B cell (primary cell): ENCODE data around the gene CAMKK2. TPM values are rescaled to one million over a fixed set of nuclear protein-coding genes. Genes with fewer than 3 reads are reported as not detected.
"Not testable (repeated sequence)": the region's sequence is repeated elsewhere in the genome, so short reads cannot be mapped to it uniquely, and the experiment has no call there.

ENCODE experiments used
- ATAC-seq: fragments of 200-7000 bp; cut with Tn5 transposase; one replicate; pipeline ENCODE4 v1.10.0; 2021; ENCODE audit warnings: low read depth, mild to moderate bottlenecking, moderate number of reproducible peaks, moderate library complexity
- CTCF ChIA-PET: fragments of 350-600 bp; sonication (Branson Sonifier 250); formaldehyde crosslinking; loops from one replicate; lab custom pipeline; 2021; ENCODE audit warnings: antibody characterized with exemption, inconsistent platforms; lab: Charles Lee
- POLR2A ChIA-PET: fragments of 350-600 bp; sonication (Branson Sonifier 250); formaldehyde crosslinking; loops from one replicate; lab custom pipeline; 2021; ENCODE audit warnings: antibody characterized with exemption; lab: Charles Lee
- DNase-seq: peaks from one replicate; pipeline ENCODE4 v3.0.0; 2013
- H2AFZ ChIP-seq: 2 replicates; pipeline ENCODE4 v1.6.1; 2012; ENCODE audit warnings: mild to moderate bottlenecking, low read depth, low read length; ENCODE audit not compliant: insufficient read depth, poor library complexity, severe bottlenecking
- H3K27ac ChIP-seq, 2 donors: 1 replicate in 1 of 2; 2 replicates in 1 of 2; pipeline ENCODE4 v1.5.1; 2012 to 2013; ENCODE audit warnings: low read length in 2 of 2, mild to moderate bottlenecking in 2 of 2, moderate library complexity in 1 of 2
- H3K27me3 ChIP-seq, 4 experiments: fragments of 200-600 bp in 1 of 4; sonication (generic) in 1 of 4; replicated peaks in 1 of 4; 1 replicate in 2 of 4; 2 replicates in 2 of 4; pipeline versions ENCODE4 v1.6.1 to v1.7.0; 2013 to 2016; ENCODE audit warnings: low read length in 3 of 4, mild to moderate bottlenecking in 2 of 4, mixed read lengths in 1 of 4, moderate library complexity in 1 of 4; ENCODE audit not compliant: insufficient read depth in 4 of 4, control insufficient read depth in 3 of 4; ENCODE audit errors: control extremely low read depth in 1 of 4
- H3K36me3 ChIP-seq, 2 experiments: replicated peaks in 1 of 2; 1 replicate in 1 of 2; 2 replicates in 1 of 2; pipeline versions ENCODE4 v1.6.1 to v1.7.1; 2013; ENCODE audit warnings: low read length in 1 of 2; ENCODE audit not compliant: insufficient read depth in 2 of 2, control insufficient read depth in 1 of 2; ENCODE audit errors: control extremely low read depth in 1 of 2, extremely low read depth in 1 of 2
- H3K4me1 ChIP-seq, 2 donors: fragments of 200-600 bp in 1 of 2; sonication (generic) in 1 of 2; 1 replicate in 1 of 2; 2 replicates in 1 of 2; pipeline versions ENCODE4 v1.5.1 to v1.6.1; 2013 to 2017; ENCODE audit warnings: low read length in 2 of 2; ENCODE audit not compliant: control insufficient read depth in 2 of 2, insufficient read depth in 2 of 2
- H3K4me2 ChIP-seq: replicated peaks from 2 replicates; pipeline ENCODE3; 2012; ENCODE audit warnings: mild to moderate bottlenecking, low read depth, low read length; ENCODE audit not compliant: poor library complexity, severe bottlenecking
- H3K4me3 ChIP-seq, 5 experiments: fragments of 200-600 bp in 1 of 5; sonication (generic) in 1 of 5; 1 replicate in 3 of 5; 2 replicates in 2 of 5; pipeline versions ENCODE4 v1.5.1 to v1.7.0; 2011 to 2016; ENCODE audit warnings: low read length in 4 of 5, mild to moderate bottlenecking in 4 of 5, low read depth in 2 of 5, control low read depth in 1 of 5, moderate library complexity in 1 of 5; ENCODE audit not compliant: insufficient read depth in 1 of 5; ENCODE audit errors: control extremely low read depth in 1 of 5, extremely low read depth in 1 of 5
- H3K79me2 ChIP-seq: fragments of 200-600 bp; sonication (generic); one replicate; pipeline ENCODE4 v1.6.0; 2016; ENCODE audit warnings: low read length; ENCODE audit not compliant: control insufficient read depth, insufficient read depth
- H3K9ac ChIP-seq: fragments of 200-600 bp; sonication (generic); 2 replicates; pipeline ENCODE4 v1.6.1; 2017; ENCODE audit warnings: mild to moderate bottlenecking, low read length, moderate library complexity
- H3K9me3 ChIP-seq, 3 donors: one replicate each; pipeline versions ENCODE4 v1.6.1 to v1.7.1; 2013; ENCODE audit warnings: low read length in 2 of 3; ENCODE audit not compliant: control insufficient read depth in 2 of 3, insufficient read depth in 1 of 3; ENCODE audit errors: control extremely low read depth in 1 of 3
- H4K20me1 ChIP-seq: 2 replicates; pipeline ENCODE4 v1.6.0; 2012; ENCODE audit warnings: mild to moderate bottlenecking, low read length; ENCODE audit not compliant: insufficient read depth, control insufficient read depth, poor library complexity, severe bottlenecking
- H3K27ac Mint-ChIP-seq: one replicate; pipeline ENCODE4 v1.8.0; 2021; ENCODE audit warnings: mixed read lengths
- H3K27me3 Mint-ChIP-seq: one replicate; pipeline ENCODE4 v1.8.0; 2021; ENCODE audit warnings: mixed read lengths
- H3K4me1 Mint-ChIP-seq: one replicate; pipeline ENCODE4 v1.8.0; 2021; ENCODE audit warnings: mixed read lengths
- H3K4me3 Mint-ChIP-seq: one replicate; pipeline ENCODE4 v1.8.0; 2021; ENCODE audit warnings: mixed read lengths
- H3K9me3 Mint-ChIP-seq: one replicate; pipeline ENCODE4 v1.8.0; 2022; ENCODE audit warnings: mixed read lengths; ENCODE audit not compliant: insufficient read depth
- CTCF ChIP-seq: fragments of 200-600 bp; IDR thresholded peaks from one replicate; pipeline ENCODE4 v1.8.0; 2022; ENCODE audit warnings: antibody characterized with exemption, mild to moderate bottlenecking
- EZH2 ChIP-seq: IDR thresholded peaks from 2 replicates; pipeline ENCODE4 v1.6.1; 2012; ENCODE audit warnings: borderline replicate concordance, low read depth, mild to moderate bottlenecking, moderate library complexity, low read length; ENCODE audit not compliant: insufficient read depth, poor library complexity, severe bottlenecking
- WGBS: methylation state at CpG from one replicate; pipeline ENCODE4 v1.1.5; 2013; ENCODE audit warnings: missing lambda C conversion rate; ENCODE audit not compliant: insufficient coverage; 5-methylcytosine and 5-hydroxymethylcytosine counted together
- intact Hi-C: fragments of 100-400 bp; cut with micrococcal nuclease; formaldehyde crosslinking; loops from one replicate; pipeline ENCODE4 v1.10.0; 2022
- polyA plus RNA-seq: library from polyadenylated mRNA; depleted of rRNA; stranded (reverse); fragments of >200 nt; gene quantifications from 2 replicates; pipeline ENCODE4 v1.2.3, GENCODE V29; 2012
- total RNA-seq, 2 donors: library from RNA; stranded (reverse); fragments of 120-200 nt in 1 of 2; gene quantifications; 1 replicate in 1 of 2; 2 replicates in 1 of 2; pipeline versions ENCODE4 v1.2.3 to v1.2.4, GENCODE V29; 2013 to 2022

Gene CAMKK2
- total and polyA plus RNA-seq, 2 donors (not counting 1 experiment from before 2014, with no cell fraction given): 9.7 to 17.1 TPM

DNA sequence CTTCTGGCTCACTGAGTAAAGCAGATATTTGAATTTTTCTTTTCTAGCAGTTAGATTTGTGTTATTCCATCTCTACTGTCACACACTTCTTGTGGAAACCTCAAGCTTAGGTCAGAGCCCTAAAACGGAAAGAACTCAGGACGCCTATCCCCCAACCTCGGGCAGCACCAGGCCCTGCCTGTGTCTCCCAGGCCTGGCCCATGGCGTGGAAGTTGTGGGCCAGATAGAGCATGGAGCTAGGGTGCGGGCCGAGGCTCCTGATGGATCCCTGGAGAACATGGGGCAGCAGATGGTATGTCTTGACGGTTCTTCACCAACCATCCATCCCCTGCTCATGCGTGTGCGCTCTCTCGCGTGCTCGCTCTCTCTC lies 66.0 kb downstream of the CAMKK2 start:
- no peaks in the 10 kb centered on the region for H3K9me3 ChIP-seq
- no peak overlapping the region for H3K27ac ChIP-seq
- H3K4me1 ChIP-seq: peaks cover 0 to 13% of the 10 kb centered on the region in 2 donors
- no peak for DNase-seq
- no peak overlapping the region for H3K27ac Mint-ChIP-seq
- ChIA-PET POLR2A (no interaction called here), CTCF (interaction anchor here (0.9 to 2.8 kb wide), 10 partner anchors 9 to 170 kb away, joined by 3 to 22 read pairs (median 4); no protein-coding TSS in a partner anchor)
- no peaks in the 10 kb centered on the region for H4K20me1 ChIP-seq
- H3K4me1 Mint-ChIP-seq: peaks cover 12% of the 10 kb centered on the region
- no peak overlapping the region for H3K9ac ChIP-seq
- WGBS: 91% methylated on average over 4 of the region's 12 CpGs
- no peak overlapping the region for H3K4me3 Mint-ChIP-seq
- no peak overlapping the region for H3K4me3 ChIP-seq
- H3K4me2 ChIP-seq: no peak overlapping the region
- no peaks in the 10 kb centered on the region for H3K79me2 ChIP-seq
- H3K27me3 Mint-ChIP-seq: no peaks in the 10 kb centered on the region
- intact Hi-C loops: loop anchor here (1.0 to 5.0 kb wide), 2 partner anchors 10 to 648 kb away; partner anchors contain the start of gene POP5
- H3K36me3 ChIP-seq: peaks cover 0 to 24% of the 10 kb centered on the region in 2 experiments
- ATAC-seq: no peak
- no peaks in the 10 kb centered on the region for H3K9me3 Mint-ChIP-seq
- H3K27me3 ChIP-seq: no peaks in the 10 kb centered on the region
- TF ChIP-seq EZH2 (no peak), CTCF (peak; percentile 49)
- no peak overlapping the region for H2AFZ ChIP-seq

GRCh38 chr12:121229826-121230537 lies 66.5 kb downstream of the CAMKK2 start:
- H3K9ac ChIP-seq, H3K27me3 Mint-ChIP-seq, H3K4me3 Mint-ChIP-seq, H3K9me3 ChIP-seq, H3K27ac Mint-ChIP-seq, H3K79me2 ChIP-seq, H3K9me3 Mint-ChIP-seq, H2AFZ ChIP-seq, H3K4me2 ChIP-seq, H3K27ac ChIP-seq, H3K27me3 ChIP-seq, H3K4me3 ChIP-seq, H4K20me1 ChIP-seq: not testable (repeated sequence)
- intact Hi-C loops: loop anchor here (1.0 to 5.0 kb wide), 2 partner anchors 10 to 648 kb away; partner anchors contain the start of gene POP5
- CTCF ChIA-PET: interaction anchor here (0.7 to 2.8 kb wide), 11 partner anchors 10 to 259 kb away, joined by 3 to 22 read pairs (median 3); no protein-coding TSS in a partner anchor
- 48% methylated on average over 16 of the region's 19 CpGs for WGBS
- ATAC-seq (peak; percentile 71), DNase-seq (peak; percentile 65)
- TF ChIP-seq CTCF: peak; percentile 86
- H3K4me1 Mint-ChIP-seq: peaks cover 12% of the 10 kb centered on the region
- Histone ChIP-seq H3K36me3 (peaks cover 0 to 24% of the 10 kb centered on the region in 2 experiments), H3K4me1 (peaks cover 0 to 13% of the 10 kb centered on the region in 2 donors)
- POLR2A ChIA-PET: interaction anchor here (0.6 kb wide), 1 partner anchor 37 kb away, joined by 3 read pairs; no protein-coding TSS in a partner anchor
